Heart right ventricle (tissue), 16 donors: ENCODE results near the gene FN3K. TPM values are rescaled to one million over a fixed set of nuclear protein-coding genes. Genes with fewer than 3 reads are reported as not detected.
A peak's percentile ranks its signal among the peaks of the same experiment; 100 is the strongest.

Experiments
- ATAC-seq, 8 donors: fragments of 200-7000 bp; cut with Tn5 transposase; one replicate each; pipeline ENCODE4 v1.9.1; 2020; ENCODE audit warnings: mild to moderate bottlenecking in 8 of 8, moderate library complexity in 8 of 8, moderate number of reproducible peaks in 1 of 8
- DNase-seq, 2 donors: peaks; one replicate each; pipeline ENCODE4 v3.0.0-alpha.2; 2020
- H3K27ac ChIP-seq, 10 donors: fragments of 200-600 bp; sonication (generic) in 2 of 10; one replicate each; pipeline versions ENCODE4 v1.5.0 to v1.8.0; 2020 to 2022; ENCODE audit warnings: mild to moderate bottlenecking in 3 of 10
- H3K27me3 ChIP-seq, 7 donors: fragments of 200-600 bp; one replicate each; pipeline ENCODE4 v1.8.0; 2021 to 2022; ENCODE audit warnings: mild to moderate bottlenecking in 2 of 7
- H3K36me3 ChIP-seq, 9 donors: fragments of 200-600 bp; sonication (generic) in 1 of 9; one replicate each; pipeline versions ENCODE4 v1.5.0 to v1.8.0; 2020 to 2022; ENCODE audit warnings: mild to moderate bottlenecking in 2 of 9
- H3K4me1 ChIP-seq, 9 donors: fragments of 200-600 bp; sonication (generic) in 1 of 9; one replicate each; pipeline versions ENCODE4 v1.5.0 to v1.8.0; 2020 to 2022; ENCODE audit warnings: mild to moderate bottlenecking in 4 of 9
- H3K4me3 ChIP-seq, 10 donors: fragments of 200-600 bp; sonication (generic) in 2 of 10; one replicate each; pipeline versions ENCODE4 v1.5.0 to v1.8.0; 2020 to 2022; ENCODE audit warnings: mild to moderate bottlenecking in 7 of 10, moderate library complexity in 2 of 10
- H3K9me3 ChIP-seq, 11 donors: fragments of 200-600 bp in 10 of 11; sonication (generic) in 2 of 11; one replicate each; pipeline versions ENCODE4 v1.5.0 to v1.8.0; 2013 to 2022; ENCODE audit warnings: mild to moderate bottlenecking in 2 of 11, control low read depth in 1 of 11, moderate library complexity in 1 of 11
- WGBS, 2 donors: extraction: QIAGEN DNeasy Blood & Tissue Kit; methylation state at CpG; one replicate each; pipeline ENCODE4 v1.1.7; 2013; ENCODE audit warnings: inconsistent platforms in 1 of 2; 5-methylcytosine and 5-hydroxymethylcytosine counted together
- intact Hi-C, 10 donors: fragments of 100-400 bp; cut with DNase I; formaldehyde crosslinking; loops; one replicate each; pipeline versions ENCODE4 v1.11.1 to v1.14.2; 2022
- polyA plus RNA-seq, 2 donors: library from polyadenylated mRNA; stranded (reverse); fragments of 200-250 nt; gene quantifications; one replicate each; pipeline ENCODE4 v1.2.3, GENCODE V29; 2013
- total RNA-seq, 10 donors: library from RNA; stranded (reverse); fragmentation: NEBNext Ultra II Directional in 3 of 10; extraction: Animal tissue kit (Norgen Biotek cat#: 25700) in 3 of 10; gene quantifications; one replicate each; pipeline versions ENCODE4 v1.2.1 to v1.2.4, GENCODE V29; 2021 to 2023
- TF ChIP-seq, protein P1 (sequence below), 9 donors: fragments of 200-600 bp; sonication (generic) in 2 of 9; IDR thresholded peaks; one replicate each; pipeline versions ENCODE4 v1.5.0 to v1.8.0; 2021 to 2022; ENCODE audit warnings: antibody characterized with exemption in 9 of 9, mild to moderate bottlenecking in 5 of 9, moderate library complexity in 1 of 9
- donor health status: Arrhythmogenic right ventricular cardiomyopathy.
- donor health status: ischemic (EF 13 %, LVEDD 7.1; RV severe dilation, severe dysfunction).
- donor health status: healthy with polysubstance abuse.
- donor health status: DM: no; HTN: yes; CAD: no.
- donor health status: DM: no; HTN: no; CAD: no.
- donor health status: ischemic (EF 25% LVEDD 6.9; RV normal size, moderate dysfunction).
- donor health status: ischemic (EF 25% LVEDD 5.7; RV mildly dilated, moderate dysfunction).
- donor health status: healthy.
- donor health status: DM: yes; HTN: yes; CAD: no.
- donor health status: Ischemic cardiomyopathy.
- donor health status: ischemic (EF 35%, LVEDD 5.7; RV mildly dilated, moderate dysfunction).
- donor health status: nonischemic (EF 11% LVEDD 7.7; RV severe dilation, severe dysfunction).
- donor health status: DM: yes; HTN: yes; CAD: no.
- donor health status: PGD.
- donor health status: ischemic (EF 29% LVEDD 5.4; RV normal size, mild dysfunction).
- donor health status: nonischemic (EF 23%, LVEDD 6.1; RV moderate dilation, normal function).

FN3K gene
- total and polyA plus RNA-seq, 12 donors = 48.4 to 115 (median 90.7) TPM

GRCh38 chr17:82750241-82750908, 15.0 kb downstream of the FN3K start:
- Histone ChIP-seq H3K9me3 (peaks cover 0 to 20% (median 4%) of the 10 kb centered on the region in 11 donors), H3K36me3 (peaks cover 0 to 12% (median 0%) of the 10 kb centered on the region in 9 donors), H3K27me3 (no peaks in the 10 kb centered on the region), H3K4me1 (peaks cover 3 to 20% (median 13%) of the 10 kb centered on the region in 9 donors), H3K4me3 (no peak overlapping the region), H3K27ac (peak overlapping the region in 1 of 10 donors; percentile 16)
- WGBS, 2 donors = 71 to 73% methylated on average over 37 to 40 of the region's 40 CpGs
- DNase-seq = peak in 1 of 2 donors; percentile 25
- intact Hi-C loops = loop anchor here in 2 of 10 donors (10.0 kb wide), 2 partner anchors 86 to 96 kb away; no protein-coding TSS in a partner anchor
- ATAC-seq = no peak
- TF ChIP-seq, protein P1, sequence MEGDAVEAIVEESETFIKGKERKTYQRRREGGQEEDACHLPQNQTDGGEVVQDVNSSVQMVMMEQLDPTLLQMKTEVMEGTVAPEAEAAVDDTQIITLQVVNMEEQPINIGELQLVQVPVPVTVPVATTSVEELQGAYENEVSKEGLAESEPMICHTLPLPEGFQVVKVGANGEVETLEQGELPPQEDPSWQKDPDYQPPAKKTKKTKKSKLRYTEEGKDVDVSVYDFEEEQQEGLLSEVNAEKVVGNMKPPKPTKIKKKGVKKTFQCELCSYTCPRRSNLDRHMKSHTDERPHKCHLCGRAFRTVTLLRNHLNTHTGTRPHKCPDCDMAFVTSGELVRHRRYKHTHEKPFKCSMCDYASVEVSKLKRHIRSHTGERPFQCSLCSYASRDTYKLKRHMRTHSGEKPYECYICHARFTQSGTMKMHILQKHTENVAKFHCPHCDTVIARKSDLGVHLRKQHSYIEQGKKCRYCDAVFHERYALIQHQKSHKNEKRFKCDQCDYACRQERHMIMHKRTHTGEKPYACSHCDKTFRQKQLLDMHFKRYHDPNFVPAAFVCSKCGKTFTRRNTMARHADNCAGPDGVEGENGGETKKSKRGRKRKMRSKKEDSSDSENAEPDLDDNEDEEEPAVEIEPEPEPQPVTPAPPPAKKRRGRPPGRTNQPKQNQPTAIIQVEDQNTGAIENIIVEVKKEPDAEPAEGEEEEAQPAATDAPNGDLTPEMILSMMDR (IDR thresholded peaks at IDR 0.05) = no peak

DNA sequence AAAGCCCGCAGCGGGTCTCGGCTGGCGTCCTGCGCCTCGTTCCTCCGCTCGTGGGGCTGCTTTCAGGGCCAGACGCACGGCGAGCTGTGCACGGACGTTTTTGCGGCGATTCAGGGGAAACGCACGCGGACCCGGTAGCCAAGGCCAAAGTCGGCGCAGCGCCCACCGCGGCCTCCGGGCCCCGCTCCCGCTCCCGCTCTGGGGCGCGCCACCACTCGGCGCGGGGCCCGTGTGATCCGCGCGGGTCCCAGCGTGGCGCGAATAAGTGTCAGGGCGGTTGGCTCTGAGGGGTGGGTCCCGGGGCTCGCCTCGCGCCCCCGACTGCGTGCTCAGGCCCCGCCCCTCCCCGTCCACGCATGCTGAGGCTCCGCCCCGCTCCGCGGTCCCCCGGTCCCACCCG, 15.8 kb downstream of the FN3K start:
- Histone ChIP-seq H3K4me1 (peaks cover 3 to 25% (median 13%) of the 10 kb centered on the region in 9 donors), H3K4me3 (peak overlapping the region in 9 of 10 donors; percentile 42 to 97 (median 92)), H3K36me3 (peaks cover 0 to 12% (median 0%) of the 10 kb centered on the region in 9 donors), H3K9me3 (peaks cover 0 to 12% (median 2%) of the 10 kb centered on the region in 11 donors), H3K27ac (peak overlapping the region in 8 of 10 donors; percentile 48 to 86 (median 70)), H3K27me3 (no peaks in the 10 kb centered on the region)
- peak in 2 of 8 donors; percentile 27 to 42 for ATAC-seq
- 4 to 10% methylated on average over 45 to 56 of the region's 56 CpGs for WGBS, 2 donors
- intact Hi-C loops = loop anchor here in 2 of 10 donors (10.0 kb wide), 2 partner anchors 86 to 96 kb away; no protein-coding TSS in a partner anchor
- TF ChIP-seq, protein P1 (IDR thresholded peaks at IDR 0.05) = no peak
- no peak for DNase-seq

- intact Hi-C loops = loop anchor here in 2 of 10 donors (10.0 kb wide), 2 partner anchors 87 to 97 kb away; no protein-coding TSS in a partner anchor
- Histone ChIP-seq H3K9me3 (peaks cover 0 to 6% (median 0%) of the 10 kb centered on the region in 11 donors), H3K4me1 (peaks cover 3 to 25% (median 13%) of the 10 kb centered on the region in 9 donors), H3K4me3 (peak within 1 kb of the TSS; percentile 68 to 97 (median 92)), H3K27ac (peak within 1 kb of the TSS; percentile 23 to 91 (median 86)), H3K27me3 (no peaks in the 10 kb centered on the region), H3K36me3 (peaks cover 0 to 13% (median 0%) of the 10 kb centered on the region in 9 donors)
- DNase-seq (peak; percentile 89 to 93), ATAC-seq (peak; percentile 84 to 93 (median 91))
- WGBS, 2 donors = 1% methylated on average over 65 to 101 of the region's 114 CpGs
- TF ChIP-seq, protein P1 (IDR thresholded peaks at IDR 0.05) = peak in 1 of 9 donors; percentile 9
These were observed 16.4 kb downstream of the FN3K start, which contains the start of gene TBCD for GRCh38 chr17:82751571-82752370. TSS of gene TBCD (plus strand) at chr17:82752065. CDS start at chr17:82752194, 129 bp downstream.
